ENCODE results near the gene LRRC3C. TPM values are rescaled to one million over a fixed set of nuclear protein-coding genes. Genes with fewer than 3 reads are reported as not detected.
A peak's percentile ranks its signal among the peaks of the same experiment; 100 is the strongest.
"Not testable (repeated sequence)": the region's sequence is repeated elsewhere in the genome, so short reads cannot be mapped to it uniquely, and the experiment has no call there.

LRRC3C gene
- not detected for total RNA-seq

- Histone ChIP-seq H3K4me3 (ENCODE audit: low read length in 3 of 3) (peak within 1 kb of the TSS; percentile 75 to 95 (median 75)), H3K36me3 (ENCODE audit: control insufficient read depth in 3 of 3, insufficient read depth in 3 of 3, low read length in 3 of 3) (peaks cover 13 to 19% (median 18%) of the 10 kb centered on the region in 3 donors), H3K27me3 (ENCODE audit: control insufficient read depth in 3 of 3, insufficient read depth in 3 of 3, low read length in 3 of 3) (no peaks in the 10 kb centered on the region), H3K9ac (ENCODE audit: low read depth in 1 of 3, low read length in 3 of 3) (peak within 1 kb of the TSS; percentile 87 to 96 (median 90)), H3K4me1 (ENCODE audit: control insufficient read depth in 3 of 3, insufficient read depth in 3 of 3, low read length in 3 of 3) (peaks cover 41 to 57% (median 42%) of the 10 kb centered on the region in 3 donors), H3K27ac (ENCODE audit: low read depth, low read length) (peak within 1 kb of the TSS; percentile 97), H3K9me3 (ENCODE audit: control insufficient read depth in 3 of 3, low read length in 3 of 3) (no peaks in the 10 kb centered on the region)
Measured at GRCh38 chr17:39927101-39927928, at the start of gene LRRC3C, which contains the start of gene ORMDL3. LRRC3C (plus strand) TSS chr17:39927732; CDS start chr17:39941524, 13,792 bp downstream. ORMDL3 (minus strand) TSS chr17:39927601; CDS start chr17:39924203, 3,398 bp downstream.

DNA sequence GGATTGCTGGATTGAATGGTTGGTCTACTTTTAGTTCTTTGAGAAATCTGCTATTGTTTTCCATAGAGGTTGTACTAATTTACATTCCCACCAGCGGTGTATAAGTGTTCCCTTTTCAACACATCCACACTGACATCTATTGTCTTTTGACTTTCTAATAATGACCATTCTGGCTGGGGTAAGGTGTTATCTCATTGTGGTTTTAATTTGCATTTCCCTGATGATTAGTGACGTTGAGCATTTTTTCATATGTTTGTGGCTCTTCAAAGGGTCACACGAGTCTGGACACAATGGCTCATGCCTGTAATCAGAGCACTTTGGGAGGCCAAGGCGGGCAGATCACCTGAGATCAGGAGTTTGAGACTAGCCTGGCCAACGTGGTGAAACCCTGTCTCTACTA lies 41.4 kb upstream of the LRRC3C start:
- not testable (repeated sequence) for H3K27ac ChIP-seq (ENCODE audit: low read depth, low read length); H3K4me3 ChIP-seq (ENCODE audit: low read length in 3 of 3); H3K4me1 ChIP-seq (ENCODE audit: control insufficient read depth in 3 of 3, insufficient read depth in 3 of 3, low read length in 3 of 3); H3K9ac ChIP-seq (ENCODE audit: low read depth in 1 of 3, low read length in 3 of 3); H3K9me3 ChIP-seq (ENCODE audit: control insufficient read depth in 3 of 3, low read length in 3 of 3); H3K36me3 ChIP-seq (ENCODE audit: control insufficient read depth in 3 of 3, insufficient read depth in 3 of 3, low read length in 3 of 3); H3K27me3 ChIP-seq (ENCODE audit: control insufficient read depth in 3 of 3, insufficient read depth in 3 of 3, low read length in 3 of 3)

GRCh38 chr17:39887078-39887477 lies 40.5 kb upstream of the LRRC3C start:
- no peak overlapping the region for H3K27ac ChIP-seq (ENCODE audit: low read depth, low read length)
- H3K4me3 ChIP-seq (ENCODE audit: low read length in 3 of 3): no peak overlapping the region
- H3K27me3 ChIP-seq (ENCODE audit: control insufficient read depth in 3 of 3, insufficient read depth in 3 of 3, low read length in 3 of 3): peaks cover 4 to 5% (median 4%) of the 10 kb centered on the region in 3 donors
- no peaks in the 10 kb centered on the region for H3K4me1 ChIP-seq (ENCODE audit: control insufficient read depth in 3 of 3, insufficient read depth in 3 of 3, low read length in 3 of 3)
- H3K9me3 ChIP-seq (ENCODE audit: control insufficient read depth in 3 of 3, low read length in 3 of 3): no peaks in the 10 kb centered on the region
- no peak overlapping the region for H3K9ac ChIP-seq (ENCODE audit: low read depth in 1 of 3, low read length in 3 of 3)
- H3K36me3 ChIP-seq (ENCODE audit: control insufficient read depth in 3 of 3, insufficient read depth in 3 of 3, low read length in 3 of 3): no peaks in the 10 kb centered on the region

DNA sequence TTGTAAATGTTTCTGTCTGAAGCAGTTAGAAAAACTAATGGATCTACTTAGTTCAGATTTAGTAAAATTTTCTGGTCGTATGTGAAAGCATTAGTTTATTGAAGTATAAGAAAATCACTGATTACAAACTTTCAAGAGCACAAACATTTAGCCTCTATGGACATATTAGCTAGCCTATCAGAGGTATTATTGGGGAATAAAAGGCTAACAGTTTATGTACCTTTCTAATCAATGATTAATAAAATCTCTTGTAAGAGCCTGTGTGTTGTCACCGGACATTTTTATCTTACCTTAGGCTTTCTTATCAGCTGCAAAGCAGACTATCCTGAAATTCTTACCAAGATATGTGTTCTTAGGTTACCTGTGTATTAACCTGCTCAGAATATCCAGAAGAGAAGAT lies 38.3 kb upstream of the LRRC3C start:
- H3K9me3 ChIP-seq (ENCODE audit: control insufficient read depth in 3 of 3, low read length in 3 of 3): no peaks in the 10 kb centered on the region
- no peak overlapping the region for H3K27ac ChIP-seq (ENCODE audit: low read depth, low read length)
- no peak overlapping the region for H3K4me3 ChIP-seq (ENCODE audit: low read length in 3 of 3)
- no peaks in the 10 kb centered on the region for H3K36me3 ChIP-seq (ENCODE audit: control insufficient read depth in 3 of 3, insufficient read depth in 3 of 3, low read length in 3 of 3)
- H3K9ac ChIP-seq (ENCODE audit: low read depth in 1 of 3, low read length in 3 of 3): no peak overlapping the region
- H3K27me3 ChIP-seq (ENCODE audit: control insufficient read depth in 3 of 3, insufficient read depth in 3 of 3, low read length in 3 of 3): peaks cover 5 to 16% (median 12%) of the 10 kb centered on the region in 3 donors
- H3K4me1 ChIP-seq (ENCODE audit: control insufficient read depth in 3 of 3, insufficient read depth in 3 of 3, low read length in 3 of 3): no peaks in the 10 kb centered on the region

DNA sequence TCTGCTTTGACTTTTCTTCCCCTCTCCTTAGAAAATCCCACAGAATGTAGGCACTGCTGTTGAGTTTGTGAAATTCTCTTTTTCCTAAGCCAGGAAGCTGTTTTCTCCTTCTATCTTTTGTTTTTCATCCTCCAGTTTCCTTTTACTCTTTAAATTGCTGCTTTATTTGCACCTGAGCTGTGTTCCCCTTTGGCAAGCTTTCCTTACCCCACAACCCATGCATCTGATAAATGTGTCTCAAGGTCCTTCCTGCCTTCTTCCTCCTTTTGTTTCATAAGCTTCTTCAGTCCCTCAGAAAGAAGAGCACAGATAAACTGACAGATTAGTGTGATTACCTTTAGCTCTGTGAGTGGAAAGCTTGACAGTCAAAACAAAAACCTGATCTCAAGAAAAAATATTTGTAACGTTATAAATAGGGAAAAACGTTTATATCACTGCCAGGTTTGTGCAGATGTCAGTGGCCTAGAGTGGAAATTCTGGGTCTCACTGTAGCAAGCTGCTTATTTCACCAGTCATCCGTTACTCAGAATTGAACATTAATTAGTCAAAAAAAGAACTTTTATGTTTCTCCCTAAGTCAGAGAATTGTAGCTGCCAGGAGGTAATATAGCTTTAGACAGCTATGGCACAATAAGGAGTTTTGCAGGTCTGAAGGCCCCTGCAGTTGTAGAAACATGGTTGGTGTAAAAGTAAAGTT lies 32.7 kb upstream of the LRRC3C start:
- Histone ChIP-seq H3K4me1 (ENCODE audit: control insufficient read depth in 3 of 3, insufficient read depth in 3 of 3, low read length in 3 of 3) (no peaks in the 10 kb centered on the region), H3K9ac (ENCODE audit: low read depth in 1 of 3, low read length in 3 of 3) (no peak overlapping the region), H3K36me3 (ENCODE audit: control insufficient read depth in 3 of 3, insufficient read depth in 3 of 3, low read length in 3 of 3) (no peaks in the 10 kb centered on the region), H3K4me3 (ENCODE audit: low read length in 3 of 3) (no peak overlapping the region), H3K9me3 (ENCODE audit: control insufficient read depth in 3 of 3, low read length in 3 of 3) (no peaks in the 10 kb centered on the region), H3K27ac (ENCODE audit: low read depth, low read length) (no peak overlapping the region), H3K27me3 (ENCODE audit: control insufficient read depth in 3 of 3, insufficient read depth in 3 of 3, low read length in 3 of 3) (peaks cover 0 to 12% (median 8%) of the 10 kb centered on the region in 3 donors)

GRCh38 chr17:39898088-39898487 lies 29.4 kb upstream of the LRRC3C start:
- H3K36me3 ChIP-seq (ENCODE audit: control insufficient read depth in 3 of 3, insufficient read depth in 3 of 3, low read length in 3 of 3): no peaks in the 10 kb centered on the region
- no peaks in the 10 kb centered on the region for H3K9me3 ChIP-seq (ENCODE audit: control insufficient read depth in 3 of 3, low read length in 3 of 3)
- H3K4me3 ChIP-seq (ENCODE audit: low read length in 3 of 3): no peak overlapping the region
- peaks cover 0 to 3% (median under 1%) of the 10 kb centered on the region in 3 donors for H3K27me3 ChIP-seq (ENCODE audit: control insufficient read depth in 3 of 3, insufficient read depth in 3 of 3, low read length in 3 of 3)
- no peak overlapping the region for H3K9ac ChIP-seq (ENCODE audit: low read depth in 1 of 3, low read length in 3 of 3)
- no peak overlapping the region for H3K27ac ChIP-seq (ENCODE audit: low read depth, low read length)
- no peaks in the 10 kb centered on the region for H3K4me1 ChIP-seq (ENCODE audit: control insufficient read depth in 3 of 3, insufficient read depth in 3 of 3, low read length in 3 of 3)

- no peaks in the 10 kb centered on the region for H3K9me3 ChIP-seq (ENCODE audit: control insufficient read depth in 3 of 3, low read length in 3 of 3)
- H3K4me3 ChIP-seq (ENCODE audit: low read length in 3 of 3): no peak overlapping the region
- H3K27ac ChIP-seq (ENCODE audit: low read depth, low read length): no peak overlapping the region
- H3K9ac ChIP-seq (ENCODE audit: low read depth in 1 of 3, low read length in 3 of 3): no peak overlapping the region
- peaks cover 0 to 2% (median 0%) of the 10 kb centered on the region in 3 donors for H3K36me3 ChIP-seq (ENCODE audit: control insufficient read depth in 3 of 3, insufficient read depth in 3 of 3, low read length in 3 of 3)
- H3K4me1 ChIP-seq (ENCODE audit: control insufficient read depth in 3 of 3, insufficient read depth in 3 of 3, low read length in 3 of 3): no peaks in the 10 kb centered on the region
- no peaks in the 10 kb centered on the region for H3K27me3 ChIP-seq (ENCODE audit: control insufficient read depth in 3 of 3, insufficient read depth in 3 of 3, low read length in 3 of 3)
Measured at GRCh38 chr17:39899215-39899614, 28.3 kb upstream of the LRRC3C start.

DNA sequence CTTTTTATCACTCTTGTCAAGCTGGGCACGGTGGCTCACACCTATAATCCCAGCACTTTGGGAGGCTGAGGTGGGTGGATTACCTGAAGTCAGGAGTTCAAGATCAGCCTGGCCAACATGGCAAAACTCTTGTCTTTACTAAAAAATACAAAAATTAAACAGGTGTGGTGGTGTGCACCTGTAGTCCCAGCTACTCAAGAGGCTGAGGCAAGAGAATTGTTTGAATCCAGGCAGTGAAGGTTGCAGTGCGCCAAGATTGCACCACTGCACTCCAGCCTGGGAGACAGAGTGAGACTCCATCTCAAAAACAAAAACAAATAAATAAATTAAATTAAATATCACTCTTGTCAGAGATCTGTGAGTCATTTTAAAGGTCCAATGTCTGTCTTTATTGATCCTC lies 25.5 kb upstream of the LRRC3C start:
- not testable (repeated sequence) for H3K9me3 ChIP-seq (ENCODE audit: control insufficient read depth in 3 of 3, low read length in 3 of 3); H3K9ac ChIP-seq (ENCODE audit: low read depth in 1 of 3, low read length in 3 of 3); H3K36me3 ChIP-seq (ENCODE audit: control insufficient read depth in 3 of 3, insufficient read depth in 3 of 3, low read length in 3 of 3); H3K27ac ChIP-seq (ENCODE audit: low read depth, low read length); H3K4me3 ChIP-seq (ENCODE audit: low read length in 3 of 3); H3K27me3 ChIP-seq (ENCODE audit: control insufficient read depth in 3 of 3, insufficient read depth in 3 of 3, low read length in 3 of 3); H3K4me1 ChIP-seq (ENCODE audit: control insufficient read depth in 3 of 3, insufficient read depth in 3 of 3, low read length in 3 of 3)

- Histone ChIP-seq H3K4me3 (ENCODE audit: low read length in 3 of 3) (no peak overlapping the region), H3K36me3 (ENCODE audit: control insufficient read depth in 3 of 3, insufficient read depth in 3 of 3, low read length in 3 of 3) (peaks cover 4 to 9% (median 8%) of the 10 kb centered on the region in 3 donors), H3K27ac (ENCODE audit: low read depth, low read length) (no peak overlapping the region), H3K9me3 (ENCODE audit: control insufficient read depth in 3 of 3, low read length in 3 of 3) (no peaks in the 10 kb centered on the region), H3K9ac (ENCODE audit: low read depth in 1 of 3, low read length in 3 of 3) (no peak overlapping the region), H3K4me1 (ENCODE audit: control insufficient read depth in 3 of 3, insufficient read depth in 3 of 3, low read length in 3 of 3) (no peaks in the 10 kb centered on the region), H3K27me3 (ENCODE audit: control insufficient read depth in 3 of 3, insufficient read depth in 3 of 3, low read length in 3 of 3) (no peaks in the 10 kb centered on the region)
Measured at GRCh38 chr17:39903158-39903884, 24.2 kb upstream of the LRRC3C start.

DNA sequence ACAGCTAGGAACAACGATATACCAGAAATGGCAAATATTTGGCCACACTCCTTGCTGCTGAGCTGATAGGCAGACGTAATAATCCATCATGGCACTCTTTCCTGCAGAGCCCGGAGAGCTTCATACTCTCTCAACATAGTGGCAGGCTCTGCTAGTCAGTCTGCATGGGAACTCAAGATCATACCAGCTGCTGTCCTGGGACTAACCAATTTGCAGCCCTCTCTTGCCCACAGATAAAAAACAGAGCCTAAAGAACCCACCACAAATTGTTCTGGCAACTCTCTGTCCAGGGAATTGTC lies 22.6 kb upstream of the LRRC3C start:
- no peaks in the 10 kb centered on the region for H3K4me1 ChIP-seq (ENCODE audit: control insufficient read depth in 3 of 3, insufficient read depth in 3 of 3, low read length in 3 of 3)
- no peaks in the 10 kb centered on the region for H3K9me3 ChIP-seq (ENCODE audit: control insufficient read depth in 3 of 3, low read length in 3 of 3)
- no peaks in the 10 kb centered on the region for H3K27me3 ChIP-seq (ENCODE audit: control insufficient read depth in 3 of 3, insufficient read depth in 3 of 3, low read length in 3 of 3)
- H3K36me3 ChIP-seq (ENCODE audit: control insufficient read depth in 3 of 3, insufficient read depth in 3 of 3, low read length in 3 of 3): peaks cover 4 to 13% (median 11%) of the 10 kb centered on the region in 3 donors
- no peak overlapping the region for H3K9ac ChIP-seq (ENCODE audit: low read depth in 1 of 3, low read length in 3 of 3)
- no peak overlapping the region for H3K4me3 ChIP-seq (ENCODE audit: low read length in 3 of 3)
- no peak overlapping the region for H3K27ac ChIP-seq (ENCODE audit: low read depth, low read length)
